ENCODE data around the gene TRIM72.
A peak's percentile ranks its signal among the peaks of the same experiment; 100 is the strongest.
"Not testable (repeated sequence)": the region's sequence is repeated elsewhere in the genome, so short reads cannot be mapped to it uniquely, and the experiment has no call there.

Gene TRIM72

GRCh38 chr16:31215287-31216162 is 1.6 kb downstream of the TRIM72 start:
- peak; percentile 81 for DNase-seq (ENCODE audit: low spot score)

DNA sequence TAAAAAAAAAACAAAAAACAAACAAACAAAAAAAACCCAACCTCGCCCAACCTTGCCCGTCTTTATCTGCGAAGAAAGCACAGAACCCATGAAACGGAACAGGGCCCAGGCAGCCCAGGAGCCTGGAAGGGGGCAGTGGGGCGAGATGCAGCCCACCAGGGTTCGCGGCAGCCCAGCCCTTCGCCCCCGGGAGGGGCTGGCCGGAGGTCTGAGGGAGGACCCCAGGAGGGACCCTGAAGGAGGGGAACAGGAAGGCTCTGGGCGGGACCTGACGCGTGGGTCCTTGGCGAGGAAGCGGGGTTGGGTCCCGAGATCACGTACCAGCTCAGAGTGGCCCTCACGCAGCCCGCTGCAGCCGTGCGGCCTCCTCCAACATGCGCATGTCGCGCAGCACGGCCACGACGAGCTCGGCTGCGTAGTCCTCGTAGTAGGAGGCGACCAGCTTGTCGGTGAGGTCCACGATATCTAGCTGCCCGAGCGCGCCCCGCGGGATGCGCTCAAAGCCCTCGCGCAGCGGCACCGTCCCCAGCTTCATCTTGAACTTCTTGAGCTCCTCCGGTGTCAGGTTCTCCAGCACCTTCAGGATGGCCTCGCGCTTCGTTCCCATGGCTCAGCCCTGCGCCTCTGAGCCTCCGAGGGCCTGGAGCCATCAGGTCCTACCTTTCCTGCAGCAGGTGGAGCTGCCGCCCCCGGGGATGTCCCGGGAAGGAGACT is 2.7 kb downstream of the TRIM72 start, which contains the start of gene PYDC1:
Gene PYDC1, minus strand, starts transcription at position 714 of the 714 bp plus-strand sequence. Its CDS starts 107 bp downstream, at position 607.
- no peak for DNase-seq (ENCODE audit: low spot score)

DNA sequence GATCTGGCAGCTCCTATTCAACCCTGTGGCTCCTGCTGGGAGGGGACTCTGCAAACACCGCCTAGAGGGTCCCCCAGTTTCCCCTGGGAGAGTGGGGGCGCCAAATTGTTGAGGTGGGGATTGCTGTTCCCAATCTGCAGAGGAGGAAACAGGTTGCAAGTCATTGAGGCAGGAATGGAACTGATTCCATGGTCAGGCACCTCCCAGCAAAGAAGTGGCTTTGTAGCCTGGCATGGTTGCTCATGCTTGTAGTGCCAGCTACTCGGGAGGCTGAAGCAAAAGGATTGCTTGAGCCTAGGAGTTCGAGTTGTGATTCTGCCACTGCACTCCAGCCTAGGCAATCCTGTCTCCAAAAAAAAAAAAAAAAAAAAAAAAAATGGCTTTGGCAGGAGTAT is 3.2 kb downstream of the TRIM72 start:
- DNase-seq (ENCODE audit: low spot score): no peak

DNA sequence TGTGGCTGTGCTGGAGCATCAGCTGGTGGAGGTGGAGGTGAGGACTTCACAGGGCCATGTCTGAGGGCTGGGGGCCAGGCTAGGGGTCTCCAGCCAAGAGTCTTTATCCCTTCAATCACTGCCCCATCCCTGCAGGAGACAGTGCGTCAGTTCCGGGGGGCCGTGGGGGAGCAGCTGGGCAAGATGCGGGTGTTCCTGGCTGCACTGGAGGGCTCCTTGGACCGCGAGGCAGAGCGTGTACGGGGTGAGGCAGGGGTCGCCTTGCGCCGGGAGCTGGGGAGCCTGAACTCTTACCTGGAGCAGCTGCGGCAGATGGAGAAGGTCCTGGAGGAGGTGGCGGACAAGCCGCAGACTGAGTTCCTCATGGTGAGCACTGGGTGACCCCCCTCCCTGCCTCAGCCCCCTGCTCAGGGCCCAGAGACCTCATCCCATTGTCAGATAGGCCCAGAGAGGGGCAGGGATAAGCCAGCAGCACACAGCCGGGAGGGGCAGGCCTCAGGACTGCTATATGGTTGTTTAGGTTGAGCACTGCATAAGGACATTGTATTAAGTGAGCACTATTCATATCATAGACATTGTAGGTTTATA is 5.3 kb downstream of the TRIM72 start:
- DNase-seq (ENCODE audit: low spot score): no peak

DNA sequence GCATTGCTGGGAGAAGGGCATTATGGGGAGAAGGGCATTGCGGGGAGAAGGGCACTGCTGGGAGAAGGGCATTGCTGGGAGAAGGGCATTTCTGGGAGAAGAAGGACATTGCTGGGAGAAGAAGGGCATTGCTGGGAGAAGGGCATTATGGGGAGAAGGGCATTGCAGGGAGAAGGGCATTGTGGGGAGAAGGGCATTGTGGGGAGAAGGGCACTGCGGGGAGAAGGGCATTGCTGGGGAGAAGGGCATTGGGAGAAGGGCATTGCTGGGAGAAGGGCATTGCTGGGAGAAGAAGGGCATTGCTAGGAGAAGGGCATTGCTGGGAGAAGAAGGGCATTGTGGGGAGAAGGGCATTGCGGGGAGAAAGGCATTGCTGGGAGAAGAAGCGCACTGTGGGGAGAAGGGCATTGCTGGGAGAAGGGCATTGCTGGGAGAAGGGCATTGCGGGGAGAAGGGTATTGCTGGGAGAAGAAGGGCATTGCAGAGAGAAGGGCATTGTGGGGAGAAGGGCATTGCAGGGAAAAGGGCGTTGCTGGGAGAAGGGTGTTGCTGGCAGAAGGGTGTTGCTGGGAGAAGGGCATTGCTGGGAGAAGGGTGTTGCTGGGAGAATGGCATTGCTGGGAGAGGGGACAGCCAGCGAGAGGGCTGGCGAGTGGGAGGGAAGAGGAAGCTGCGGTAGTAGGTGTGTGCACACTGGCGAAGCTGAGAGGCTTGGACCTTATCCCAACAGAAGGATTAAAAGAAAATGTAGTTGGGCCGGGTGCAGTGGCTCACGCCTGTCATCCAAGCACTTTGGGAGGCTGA is 7.6 kb downstream of the TRIM72 start:
- DNase-seq (ENCODE audit: low spot score): no peak

DNA sequence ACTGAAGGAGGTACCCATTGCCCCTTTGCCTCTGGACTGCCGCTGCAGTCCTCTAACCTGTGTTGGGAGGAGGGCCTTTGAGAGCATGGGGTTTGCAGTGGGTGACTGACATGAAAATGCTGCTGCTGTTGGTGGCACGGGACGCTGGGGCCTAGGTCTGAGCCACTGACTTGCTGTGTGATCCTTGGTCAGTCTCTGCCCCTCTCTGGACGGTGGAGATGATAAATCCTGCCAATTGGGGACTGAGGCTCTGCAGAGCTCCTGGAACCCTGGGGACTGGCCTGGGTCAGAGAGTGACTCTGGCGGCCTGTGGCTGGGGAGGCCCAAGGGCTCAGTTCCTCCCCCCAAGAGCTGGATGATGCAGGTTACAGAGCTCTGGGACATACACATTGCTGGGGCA is 9.1 kb downstream of the TRIM72 start:
- DNase-seq (ENCODE audit: low spot score): no peak

- DNase-seq (ENCODE audit: low spot score): no peak
These were observed 10.4 kb downstream of the TRIM72 start for GRCh38 chr16:31224092-31224955.

DNA sequence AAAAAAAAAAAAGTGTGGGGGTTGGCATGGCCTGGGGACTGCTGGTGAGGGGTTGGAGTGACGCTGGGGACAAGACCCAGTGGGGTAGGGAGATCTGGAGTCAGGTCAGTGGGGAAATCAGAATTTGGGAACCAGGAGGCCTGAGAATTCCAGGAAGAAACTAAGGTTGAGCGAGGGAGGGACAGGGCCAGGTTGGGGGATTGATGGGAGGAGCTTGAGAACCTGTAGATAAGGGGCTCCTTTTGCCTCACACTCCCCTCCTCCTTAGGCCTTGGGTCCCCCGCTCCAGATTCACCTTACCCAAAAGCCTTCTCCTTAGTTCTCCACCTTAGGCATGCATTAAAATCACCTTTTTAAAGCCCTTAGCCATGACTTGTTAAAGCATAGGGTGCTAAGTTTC is 11.3 kb downstream of the TRIM72 start:
- no peak for DNase-seq (ENCODE audit: low spot score)

DNA sequence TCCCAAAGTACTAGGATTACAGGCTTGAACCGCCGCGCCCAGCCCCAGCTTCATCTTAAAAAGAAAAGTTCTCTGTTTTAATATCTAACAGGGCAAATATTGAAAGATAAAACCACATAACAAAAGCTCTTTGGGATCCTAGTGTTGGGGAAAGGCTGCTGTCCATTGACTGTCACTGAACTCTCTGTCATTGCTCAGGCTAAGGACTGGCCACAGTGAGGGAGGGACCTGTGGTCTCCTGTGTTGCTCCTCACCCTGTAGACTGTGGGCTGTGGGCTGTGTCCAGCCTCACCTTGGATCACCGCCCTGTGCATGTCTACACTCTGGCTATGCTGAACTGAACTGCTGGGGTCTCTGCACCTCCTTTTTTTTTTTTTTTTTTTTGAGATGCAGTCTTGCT is 14.3 kb downstream of the TRIM72 start:
- no peak for DNase-seq (ENCODE audit: low spot score)

- DNase-seq (ENCODE audit: low spot score): no peak
These were observed 15.6 kb downstream of the TRIM72 start for GRCh38 chr16:31229501-31229900.

GRCh38 chr16:31238041-31238440 is 24.1 kb downstream of the TRIM72 start:
- DNase-seq (ENCODE audit: low spot score): no peak

DNA sequence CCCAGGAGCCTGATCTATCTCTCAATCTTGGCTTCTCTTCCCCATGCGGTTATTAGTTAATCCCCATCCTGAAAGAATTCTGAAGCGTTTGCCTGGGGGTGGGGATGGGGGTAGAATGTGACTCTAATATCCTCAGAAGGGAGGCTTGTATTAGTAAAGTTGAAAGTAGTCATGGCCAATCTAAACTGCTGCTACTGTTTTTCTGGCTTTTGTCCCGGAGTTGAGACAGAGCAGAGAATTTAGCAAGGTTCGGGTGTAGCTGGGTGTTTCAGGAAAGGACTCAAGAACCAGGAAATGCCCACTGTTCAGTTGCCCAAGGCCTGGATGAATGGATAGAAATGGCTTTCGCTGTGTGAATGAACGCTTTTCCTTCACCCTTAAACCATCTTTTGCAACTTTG is 28.3 kb downstream of the TRIM72 start:
- DNase-seq (ENCODE audit: low spot score): no peak

DNA sequence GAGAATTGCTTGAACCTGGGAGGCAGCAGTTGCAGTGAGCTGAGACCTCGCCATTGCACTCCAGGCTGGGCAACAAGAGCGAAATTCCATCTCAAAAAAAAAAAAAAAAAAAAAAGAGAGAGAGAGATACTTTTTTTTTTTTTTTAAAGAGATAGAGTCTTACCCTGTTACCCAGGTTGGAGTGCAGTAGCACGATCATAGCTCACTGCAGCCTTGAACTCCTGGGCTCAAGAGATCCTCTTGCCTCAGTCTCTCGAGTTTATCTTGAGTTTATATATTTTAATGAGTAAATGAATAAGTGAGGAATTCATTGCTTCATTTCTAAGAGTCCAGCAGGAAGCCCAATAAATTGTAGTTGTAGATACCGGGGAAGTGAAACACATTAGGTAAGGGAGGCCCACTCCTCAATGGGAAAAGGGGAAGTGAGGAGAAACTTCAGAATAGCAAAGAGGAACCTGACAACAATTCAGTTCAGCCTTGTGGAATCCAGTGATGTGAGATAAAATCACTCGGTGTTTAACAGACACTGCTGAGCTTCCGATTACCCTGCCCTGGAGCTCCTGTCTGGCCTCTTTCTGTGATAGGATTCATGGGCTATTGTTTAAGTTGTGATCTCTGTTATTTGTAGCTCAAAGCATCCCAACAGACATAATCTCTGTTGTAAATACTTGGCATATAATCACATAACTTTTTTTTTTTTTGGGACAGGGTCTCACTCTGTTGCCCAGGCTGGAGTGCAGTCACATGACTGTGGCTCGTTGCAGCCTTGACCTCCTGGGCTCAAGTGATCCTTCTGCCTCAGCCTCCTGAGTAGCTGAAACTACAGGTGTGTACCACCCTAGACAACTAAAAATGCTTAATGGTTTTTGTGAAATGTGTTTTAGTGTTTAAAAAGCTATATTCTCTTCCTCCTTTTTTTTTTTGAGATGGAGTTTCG is 30.1 kb downstream of the TRIM72 start:
- DNase-seq (ENCODE audit: low spot score): no peak

- DNase-seq (ENCODE audit: low spot score): not testable (repeated sequence)
These were observed 31.7 kb downstream of the TRIM72 start for GRCh38 chr16:31245598-31245997.

- no peak for DNase-seq (ENCODE audit: low spot score)
These were observed 32.4 kb downstream of the TRIM72 start for GRCh38 chr16:31246296-31246695.

- no peak for DNase-seq (ENCODE audit: low spot score)
These were observed 34.4 kb downstream of the TRIM72 start for GRCh38 chr16:31248344-31248743.

DNA sequence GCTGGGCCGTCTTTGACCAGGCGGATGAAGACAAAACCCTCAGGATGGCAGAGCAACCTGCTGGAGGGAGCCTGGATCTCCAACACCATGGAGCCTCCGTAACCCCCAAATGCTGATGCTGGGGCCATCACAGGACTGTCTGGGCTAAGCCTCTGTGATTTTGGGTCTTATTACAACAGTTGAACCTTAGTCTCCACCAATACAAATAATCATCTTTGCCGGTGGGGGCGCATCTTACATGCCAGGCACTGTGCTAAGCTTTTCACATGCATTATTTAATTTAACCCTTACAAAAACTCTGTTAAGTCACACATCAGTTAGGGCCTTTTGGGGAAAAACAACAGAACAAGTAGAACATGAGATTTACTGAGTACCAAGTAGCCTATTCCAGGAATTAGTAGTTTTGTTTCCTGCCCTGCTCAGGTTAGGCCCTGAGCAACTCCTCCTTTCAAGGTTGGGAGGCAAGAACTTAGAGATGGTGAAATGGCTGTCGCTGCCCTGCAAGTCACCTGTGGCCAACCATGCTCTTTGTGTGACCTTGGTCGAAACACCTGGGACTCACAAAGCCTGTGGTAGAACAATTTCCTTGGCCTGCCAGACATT is 37.0 kb downstream of the TRIM72 start:
- no peak for DNase-seq (ENCODE audit: low spot score)

- DNase-seq (ENCODE audit: low spot score): no peak
These were observed 37.5 kb downstream of the TRIM72 start for GRCh38 chr16:31251435-31251834.

GRCh38 chr16:31253642-31254045 is 39.7 kb downstream of the TRIM72 start:
- DNase-seq (ENCODE audit: low spot score): no peak

GRCh38 chr16:31256466-31256865 is 42.5 kb downstream of the TRIM72 start:
- DNase-seq (ENCODE audit: low spot score): no peak

Measured in ecto neural progenitor cell (in vitro differentiated cells).